Liver (tissue), 9 donors: ENCODE data around the gene ITCH. TPM values are rescaled to one million over a fixed set of nuclear protein-coding genes. Genes with fewer than 3 reads are reported as not detected.

Experiments used
- DNase-seq: peaks from one replicate; pipeline ENCODE4 v3.0.0-alpha.2; 2017; ENCODE audit warnings: low spot score
- H3K27ac ChIP-seq, 2 donors: one replicate each; pipeline ENCODE4 v1.7.0; 2013; ENCODE audit warnings: inconsistent platforms in 2 of 2, low read length in 2 of 2, control low read depth in 1 of 2, low read depth in 1 of 2, mild to moderate bottlenecking in 1 of 2
- H3K27me3 ChIP-seq, 4 donors: one replicate each; pipeline versions ENCODE4 v1.6.1 to v1.7.0; 2013; ENCODE audit warnings: low read length in 3 of 4, inconsistent platforms in 1 of 4, mild to moderate bottlenecking in 1 of 4, moderate library complexity in 1 of 4; ENCODE audit not compliant: control insufficient read depth in 4 of 4, insufficient read depth in 4 of 4
- H3K36me3 ChIP-seq, 4 donors: one replicate each; pipeline versions ENCODE4 v1.6.1 to v1.7.0; 2013; ENCODE audit warnings: low read length in 3 of 4, mild to moderate bottlenecking in 3 of 4, low read depth in 1 of 4, moderate library complexity in 1 of 4; ENCODE audit not compliant: control insufficient read depth in 4 of 4, insufficient read depth in 3 of 4
- H3K4me1 ChIP-seq, 4 donors: one replicate each; pipeline versions ENCODE4 v1.6.1 to v1.7.0; 2013; ENCODE audit warnings: low read length in 3 of 4, mild to moderate bottlenecking in 3 of 4, moderate library complexity in 1 of 4; ENCODE audit not compliant: control insufficient read depth in 4 of 4, insufficient read depth in 4 of 4
- H3K4me3 ChIP-seq, 3 donors: one replicate each; pipeline versions ENCODE4 v1.6.1 to v1.7.0; 2013; ENCODE audit warnings: low read length in 3 of 3, control low read depth in 1 of 3, low read depth in 1 of 3, mild to moderate bottlenecking in 1 of 3
- H3K9ac ChIP-seq, 2 donors: one replicate each; pipeline ENCODE4 v1.7.0; 2013; ENCODE audit warnings: low read length in 2 of 2, mild to moderate bottlenecking in 2 of 2, moderate library complexity in 2 of 2, control low read depth in 1 of 2, low read depth in 1 of 2
- H3K9me3 ChIP-seq, 4 donors: one replicate each; pipeline versions ENCODE4 v1.6.1 to v1.7.0; 2013; ENCODE audit warnings: low read length in 3 of 4; ENCODE audit not compliant: control insufficient read depth in 4 of 4
- FOXA2 ChIP-seq: IDR thresholded peaks from 2 replicates; pipeline ENCODE4 v1.6.1; 2016; ENCODE audit warnings: antibody characterized with exemption
- HNF4A ChIP-seq, 2 donors: conservative IDR thresholded peaks; 2 replicates each; pipeline ENCODE4 v1.6.1; 2016; ENCODE audit warnings: antibody characterized with exemption in 2 of 2, mild to moderate bottlenecking in 2 of 2
- HNF4G ChIP-seq: IDR thresholded peaks from 2 replicates; pipeline ENCODE4 v1.6.1; 2016; ENCODE audit warnings: antibody characterized with exemption
- JUND ChIP-seq, 2 donors: IDR thresholded peaks; 2 replicates each; pipeline ENCODE4 v1.6.1; 2016; ENCODE audit warnings: antibody characterized with exemption in 2 of 2
- MAX ChIP-seq: IDR thresholded peaks from 2 replicates; pipeline ENCODE4 v1.6.1; 2016; ENCODE audit warnings: antibody characterized with exemption
- NR2F2 ChIP-seq: IDR thresholded peaks from 2 replicates; pipeline ENCODE4 v1.6.1; 2016; ENCODE audit warnings: antibody characterized with exemption
- RAD21 ChIP-seq, 2 donors: IDR thresholded peaks; 2 replicates each; pipeline ENCODE4 v1.6.1; 2016; ENCODE audit warnings: antibody characterized with exemption in 2 of 2, mild to moderate bottlenecking in 2 of 2
- RXRA ChIP-seq, 2 donors: IDR thresholded peaks; 2 replicates each; pipeline ENCODE4 v1.6.1; 2017 to 2018; ENCODE audit warnings: antibody characterized with exemption in 2 of 2, mild to moderate bottlenecking in 1 of 2
- SP1 ChIP-seq: IDR thresholded peaks from 2 replicates; pipeline ENCODE4 v1.6.1; 2018; ENCODE audit warnings: antibody characterized with exemption, mild to moderate bottlenecking
- TAF1 ChIP-seq: conservative IDR thresholded peaks from 2 replicates; pipeline ENCODE4 v1.6.1; 2016; ENCODE audit warnings: antibody characterized with exemption, mild to moderate bottlenecking
- YY1 ChIP-seq: IDR thresholded peaks from 2 replicates; pipeline ENCODE4 v1.6.1; 2016; ENCODE audit warnings: antibody characterized with exemption, mild to moderate bottlenecking
- WGBS: extraction: QIAGEN DNeasy Blood & Tissue Kit; methylation state at CpG from one replicate; pipeline ENCODE4 v1.1.7; 2013; 5-methylcytosine and 5-hydroxymethylcytosine counted together
- polyA plus RNA-seq, 2 donors: library from polyadenylated mRNA; stranded (reverse) in 1 of 2; unstranded in 1 of 2; fragments of 200-250 nt in 1 of 2; fragments of >200 nt in 1 of 2; fragmentation: Nextera tagmentation in 1 of 2; extraction: Ambion mirVana in 1 of 2; gene quantifications; one replicate each; pipeline versions ENCODE4 v1.2.1 to v1.2.3, GENCODE V29; 2013 to 2015
- total RNA-seq, 2 donors: library from RNA; depleted of rRNA; stranded (reverse); fragments of >200 nt; gene quantifications; one replicate each; pipeline ENCODE4 v1.2.3, GENCODE V29; 2014
- TF ChIP-seq, protein P1 (sequence below): IDR thresholded peaks from 2 replicates; pipeline ENCODE4 v1.6.1; 2016; ENCODE audit warnings: antibody characterized with exemption, mild to moderate bottlenecking
- TF ChIP-seq, protein P2 (sequence below): IDR thresholded peaks from 2 replicates; pipeline ENCODE4 v1.6.1; 2016; ENCODE audit warnings: antibody characterized with exemption
- TF ChIP-seq, protein P3 (sequence below): IDR thresholded peaks from 2 replicates; pipeline ENCODE4 v1.6.1; 2016; ENCODE audit warnings: antibody characterized with exemption
- donor health status: healthy.
- donor health status: healthy.
- donor health status: healthy.
- donor health status: healthy.
- donor health status: healthy.

The ITCH gene
- total and polyA plus RNA-seq, 4 donors, result 14.3 to 85.3 (median 25.8) TPM

GRCh38 chr20:34370062-34370461 lies 7.0 kb downstream of the ITCH start (continued):
- TF ChIP-seq, protein P1, sequence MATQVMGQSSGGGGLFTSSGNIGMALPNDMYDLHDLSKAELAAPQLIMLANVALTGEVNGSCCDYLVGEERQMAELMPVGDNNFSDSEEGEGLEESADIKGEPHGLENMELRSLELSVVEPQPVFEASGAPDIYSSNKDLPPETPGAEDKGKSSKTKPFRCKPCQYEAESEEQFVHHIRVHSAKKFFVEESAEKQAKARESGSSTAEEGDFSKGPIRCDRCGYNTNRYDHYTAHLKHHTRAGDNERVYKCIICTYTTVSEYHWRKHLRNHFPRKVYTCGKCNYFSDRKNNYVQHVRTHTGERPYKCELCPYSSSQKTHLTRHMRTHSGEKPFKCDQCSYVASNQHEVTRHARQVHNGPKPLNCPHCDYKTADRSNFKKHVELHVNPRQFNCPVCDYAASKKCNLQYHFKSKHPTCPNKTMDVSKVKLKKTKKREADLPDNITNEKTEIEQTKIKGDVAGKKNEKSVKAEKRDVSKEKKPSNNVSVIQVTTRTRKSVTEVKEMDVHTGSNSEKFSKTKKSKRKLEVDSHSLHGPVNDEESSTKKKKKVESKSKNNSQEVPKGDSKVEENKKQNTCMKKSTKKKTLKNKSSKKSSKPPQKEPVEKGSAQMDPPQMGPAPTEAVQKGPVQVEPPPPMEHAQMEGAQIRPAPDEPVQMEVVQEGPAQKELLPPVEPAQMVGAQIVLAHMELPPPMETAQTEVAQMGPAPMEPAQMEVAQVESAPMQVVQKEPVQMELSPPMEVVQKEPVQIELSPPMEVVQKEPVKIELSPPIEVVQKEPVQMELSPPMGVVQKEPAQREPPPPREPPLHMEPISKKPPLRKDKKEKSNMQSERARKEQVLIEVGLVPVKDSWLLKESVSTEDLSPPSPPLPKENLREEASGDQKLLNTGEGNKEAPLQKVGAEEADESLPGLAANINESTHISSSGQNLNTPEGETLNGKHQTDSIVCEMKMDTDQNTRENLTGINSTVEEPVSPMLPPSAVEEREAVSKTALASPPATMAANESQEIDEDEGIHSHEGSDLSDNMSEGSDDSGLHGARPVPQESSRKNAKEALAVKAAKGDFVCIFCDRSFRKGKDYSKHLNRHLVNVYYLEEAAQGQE, result no peak
- TF ChIP-seq SP1 (no peak), RXRA (IDR thresholded peaks at IDR 0.05) (no peak), HNF4G (no peak)
- TF ChIP-seq, protein P2, sequence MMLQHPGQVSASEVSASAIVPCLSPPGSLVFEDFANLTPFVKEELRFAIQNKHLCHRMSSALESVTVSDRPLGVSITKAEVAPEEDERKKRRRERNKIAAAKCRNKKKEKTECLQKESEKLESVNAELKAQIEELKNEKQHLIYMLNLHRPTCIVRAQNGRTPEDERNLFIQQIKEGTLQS, result no peak

GRCh38 chr20:34373445-34373844 lies 10.4 kb downstream of the ITCH start:
- Histone ChIP-seq H3K36me3 (peaks cover 9 to 17% (median 13%) of the 10 kb centered on the region in 4 donors), H3K4me1 (peaks cover 2 to 28% (median 18%) of the 10 kb centered on the region in 4 donors), H3K9ac (no peak overlapping the region), H3K27me3 (no peaks in the 10 kb centered on the region), H3K9me3 (no peaks in the 10 kb centered on the region), H3K27ac (no peak overlapping the region), H3K4me3 (no peak overlapping the region)
- TF ChIP-seq RXRA (IDR thresholded peaks at IDR 0.05) (no peak), NR2F2 (no peak), FOXA2 (no peak), JUND (IDR thresholded peaks at IDR 0.05) (no peak), RAD21 (IDR thresholded peaks at IDR 0.05) (no peak), MAX (no peak), YY1 (no peak), HNF4A (conservative IDR thresholded peaks at IDR 0.05) (no peak), TAF1 (no peak)
- TF ChIP-seq, protein P3, sequence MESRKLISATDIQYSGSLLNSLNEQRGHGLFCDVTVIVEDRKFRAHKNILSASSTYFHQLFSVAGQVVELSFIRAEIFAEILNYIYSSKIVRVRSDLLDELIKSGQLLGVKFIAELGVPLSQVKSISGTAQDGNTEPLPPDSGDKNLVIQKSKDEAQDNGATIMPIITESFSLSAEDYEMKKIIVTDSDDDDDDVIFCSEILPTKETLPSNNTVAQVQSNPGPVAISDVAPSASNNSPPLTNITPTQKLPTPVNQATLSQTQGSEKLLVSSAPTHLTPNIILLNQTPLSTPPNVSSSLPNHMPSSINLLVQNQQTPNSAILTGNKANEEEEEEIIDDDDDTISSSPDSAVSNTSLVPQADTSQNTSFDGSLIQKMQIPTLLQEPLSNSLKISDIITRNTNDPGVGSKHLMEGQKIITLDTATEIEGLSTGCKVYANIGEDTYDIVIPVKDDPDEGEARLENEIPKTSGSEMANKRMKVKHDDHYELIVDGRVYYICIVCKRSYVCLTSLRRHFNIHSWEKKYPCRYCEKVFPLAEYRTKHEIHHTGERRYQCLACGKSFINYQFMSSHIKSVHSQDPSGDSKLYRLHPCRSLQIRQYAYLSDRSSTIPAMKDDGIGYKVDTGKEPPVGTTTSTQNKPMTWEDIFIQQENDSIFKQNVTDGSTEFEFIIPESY, result no peak
- TF ChIP-seq, protein P1, result no peak
- 82% methylated on average over 4 of the region's 4 CpGs for WGBS
- DNase-seq, result no peak
